ENCODE measurements around the gene SPATA3.

Gene SPATA3

DNA sequence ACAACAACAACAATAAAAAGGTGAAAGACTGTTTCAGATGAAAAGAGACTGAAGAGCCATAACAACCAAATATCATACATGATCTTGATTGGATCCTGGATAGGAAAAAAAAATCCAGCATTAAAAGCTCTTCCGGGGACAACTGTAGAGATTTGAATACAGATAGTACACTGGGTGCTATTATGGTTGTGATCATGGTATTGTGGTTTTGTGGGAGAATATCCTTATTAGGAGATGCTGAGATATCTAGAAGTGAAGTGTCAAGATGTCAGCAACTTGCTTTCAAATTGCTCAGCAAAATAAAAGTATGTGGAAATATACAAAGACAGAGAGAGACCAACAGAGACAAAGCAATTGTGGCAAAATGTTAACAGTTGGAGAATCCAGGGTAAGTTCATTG, 15.5 kb upstream of the SPATA3 start:
- no peak for DNase-seq (ENCODE audit: low read depth)
- TF ChIP-seq, protein P1, sequence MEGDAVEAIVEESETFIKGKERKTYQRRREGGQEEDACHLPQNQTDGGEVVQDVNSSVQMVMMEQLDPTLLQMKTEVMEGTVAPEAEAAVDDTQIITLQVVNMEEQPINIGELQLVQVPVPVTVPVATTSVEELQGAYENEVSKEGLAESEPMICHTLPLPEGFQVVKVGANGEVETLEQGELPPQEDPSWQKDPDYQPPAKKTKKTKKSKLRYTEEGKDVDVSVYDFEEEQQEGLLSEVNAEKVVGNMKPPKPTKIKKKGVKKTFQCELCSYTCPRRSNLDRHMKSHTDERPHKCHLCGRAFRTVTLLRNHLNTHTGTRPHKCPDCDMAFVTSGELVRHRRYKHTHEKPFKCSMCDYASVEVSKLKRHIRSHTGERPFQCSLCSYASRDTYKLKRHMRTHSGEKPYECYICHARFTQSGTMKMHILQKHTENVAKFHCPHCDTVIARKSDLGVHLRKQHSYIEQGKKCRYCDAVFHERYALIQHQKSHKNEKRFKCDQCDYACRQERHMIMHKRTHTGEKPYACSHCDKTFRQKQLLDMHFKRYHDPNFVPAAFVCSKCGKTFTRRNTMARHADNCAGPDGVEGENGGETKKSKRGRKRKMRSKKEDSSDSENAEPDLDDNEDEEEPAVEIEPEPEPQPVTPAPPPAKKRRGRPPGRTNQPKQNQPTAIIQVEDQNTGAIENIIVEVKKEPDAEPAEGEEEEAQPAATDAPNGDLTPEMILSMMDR (IDR thresholded peaks at IDR 0.05; ENCODE audit: insufficient read depth, low read depth, low read length, missing control alignments) = no peak
- no peak overlapping the region for H3K4me3 ChIP-seq (ENCODE audit: low read length)

DNA sequence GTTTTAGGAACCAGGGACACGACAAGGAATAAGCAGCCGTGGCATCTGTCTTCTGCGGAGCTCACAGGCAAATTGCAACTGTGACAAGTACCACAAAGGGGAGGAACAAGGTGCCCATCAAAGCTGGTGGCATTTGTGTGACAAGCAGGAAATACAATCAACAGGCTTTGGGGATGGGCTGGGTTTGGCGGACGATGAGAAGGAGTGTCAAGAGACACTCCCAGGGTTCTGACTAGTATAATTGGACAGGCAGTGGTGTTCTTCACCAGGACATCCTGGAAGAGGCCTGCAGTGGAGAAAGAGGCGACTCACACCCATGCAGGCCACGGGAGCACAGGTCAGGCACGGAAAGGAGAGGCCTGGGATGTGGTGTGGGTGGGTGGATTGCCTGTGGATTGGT, 14.2 kb upstream of the SPATA3 start:
- no peak overlapping the region for H3K4me3 ChIP-seq (ENCODE audit: low read length)
- DNase-seq (ENCODE audit: low read depth) = no peak
- TF ChIP-seq, protein P1 (IDR thresholded peaks at IDR 0.05; ENCODE audit: insufficient read depth, low read depth, low read length, missing control alignments) = no peak

DNA sequence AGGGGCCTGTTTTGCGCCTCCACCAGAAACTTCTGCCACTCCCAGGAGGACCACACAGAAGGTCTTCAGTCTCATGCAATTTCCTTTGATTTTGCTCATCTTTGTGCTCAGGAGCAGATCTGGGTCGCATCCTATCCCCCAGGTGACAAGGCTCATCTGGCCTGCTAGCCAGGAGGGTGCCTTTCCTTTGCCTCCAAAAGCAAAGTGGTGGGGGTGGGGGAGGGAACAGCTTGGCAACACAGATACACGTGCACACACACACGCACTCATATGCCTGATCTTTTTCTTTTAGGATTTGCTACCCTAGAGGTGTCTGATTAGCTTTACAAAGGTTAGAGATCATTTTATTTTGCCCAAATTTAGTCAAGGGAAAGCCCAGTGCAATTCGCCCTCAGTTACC, 13.8 kb upstream of the SPATA3 start:
- no peak overlapping the region for H3K4me3 ChIP-seq (ENCODE audit: low read length)
- DNase-seq (ENCODE audit: low read depth) = no peak
- TF ChIP-seq, protein P1 (IDR thresholded peaks at IDR 0.05; ENCODE audit: insufficient read depth, low read depth, low read length, missing control alignments) = no peak

DNA sequence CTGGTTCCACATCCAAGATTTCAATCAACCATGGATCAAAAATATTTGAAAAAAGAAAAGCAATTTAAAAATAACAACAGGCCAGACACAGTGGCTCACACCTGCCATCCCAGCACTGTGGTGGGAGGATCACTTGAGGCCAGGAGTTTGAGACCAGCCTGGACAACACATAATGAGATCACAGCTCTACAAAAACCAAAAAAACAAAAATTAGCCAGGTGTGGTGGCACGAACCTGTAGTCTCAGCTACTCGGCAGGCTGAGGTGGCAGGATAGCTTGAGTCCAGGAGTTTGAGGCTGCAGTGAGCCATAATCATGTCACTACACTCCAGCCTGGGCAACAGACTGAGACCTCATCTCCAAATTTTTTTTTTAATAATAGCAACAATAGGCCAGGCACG, 13.4 kb upstream of the SPATA3 start:
- TF ChIP-seq, protein P1 (IDR thresholded peaks at IDR 0.05; ENCODE audit: insufficient read depth, low read depth, low read length, missing control alignments) = no peak
- DNase-seq (ENCODE audit: low read depth) = no peak
- H3K4me3 ChIP-seq (ENCODE audit: low read length) = no peak overlapping the region

DNA sequence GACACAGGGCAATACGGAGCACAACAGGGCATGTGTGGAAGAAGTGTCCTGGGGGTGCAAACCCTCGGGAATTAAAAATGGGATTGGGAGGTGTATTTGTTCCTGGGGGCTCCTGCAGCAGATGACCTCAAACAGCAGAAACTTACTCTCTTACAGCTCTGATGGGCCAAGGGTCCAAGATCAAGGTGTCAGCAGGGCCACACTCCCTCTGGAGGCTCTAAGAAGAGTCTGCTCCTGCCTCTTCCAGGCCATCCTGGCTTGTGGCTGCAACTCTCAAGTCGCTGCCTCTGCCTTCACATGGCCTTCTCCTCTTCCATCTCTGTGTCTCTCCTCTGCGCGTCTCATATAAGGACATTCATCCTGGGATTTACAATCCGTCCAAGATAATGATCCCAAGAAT, 12.4 kb upstream of the SPATA3 start:
- DNase-seq (ENCODE audit: low read depth) = no peak
- TF ChIP-seq, protein P1 (IDR thresholded peaks at IDR 0.05; ENCODE audit: insufficient read depth, low read depth, low read length, missing control alignments) = no peak
- no peak overlapping the region for H3K4me3 ChIP-seq (ENCODE audit: low read length)

DNA sequence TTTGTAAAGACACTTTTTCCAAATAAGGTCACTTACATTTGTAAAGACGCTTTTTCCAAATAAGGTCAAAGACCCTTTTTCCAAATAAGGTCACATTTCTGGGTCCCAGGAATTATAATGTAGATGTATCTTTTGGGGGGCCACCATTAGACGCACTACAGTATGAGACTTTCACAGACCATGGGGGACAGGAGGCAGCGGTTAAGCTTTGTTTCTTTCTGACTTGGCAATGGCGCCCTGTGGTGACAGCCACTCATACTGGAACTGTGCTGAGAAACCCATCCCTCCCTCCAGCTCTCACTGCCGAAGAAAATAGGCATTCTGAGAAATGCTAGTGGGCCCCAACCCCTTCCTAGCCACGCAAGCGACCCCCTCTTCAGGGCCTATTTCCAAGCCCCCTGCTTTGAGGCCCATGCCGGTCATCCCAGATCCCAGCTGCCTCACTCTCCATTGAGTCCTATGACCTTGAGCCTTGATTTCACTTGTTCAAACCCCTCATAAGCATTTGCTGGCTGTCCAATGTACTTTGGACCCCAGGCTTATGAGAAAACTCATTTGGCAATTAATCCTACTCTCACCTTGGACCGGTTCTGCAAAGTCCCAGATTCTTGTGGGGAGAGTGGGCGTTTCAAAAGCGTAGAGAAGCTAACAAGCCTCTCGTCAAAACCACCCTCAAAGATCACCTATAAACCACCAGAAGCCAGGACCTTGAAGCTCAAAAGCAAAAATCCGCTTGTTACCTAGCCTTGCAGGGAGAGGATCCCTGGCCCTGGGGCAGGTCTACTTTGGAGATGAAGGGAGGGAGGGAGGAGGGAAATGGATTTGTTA, 11.3 kb upstream of the SPATA3 start:
- no peak for DNase-seq (ENCODE audit: low read depth)
- TF ChIP-seq, protein P1 (IDR thresholded peaks at IDR 0.05; ENCODE audit: insufficient read depth, low read depth, low read length, missing control alignments) = no peak

More for the DNA sequence above, 11.3 kb upstream of the SPATA3 start:
- H3K4me3 ChIP-seq (ENCODE audit: low read length) = no peak overlapping the region
